ENCODE measurements around the gene CLPTM1. TPM values are rescaled to one million over a fixed set of nuclear protein-coding genes. Genes with fewer than 3 reads are reported as not detected.

Gene CLPTM1
- total and polyA plus RNA-seq, 2 experiments from 2014 or later = 41.6 to 71.5 TPM

Other genes starting within 250 kb of the CLPTM1 start
- gene BCL3, start 206.7 kb upstream of the CLPTM1 start, total RNA-seq (2014; rRNA removed; shearing (Covaris generic)) = 0.62 and 1.4 TPM in 2 replicates
- 3.3 and 4.1 TPM in 2 replicates for gene BCL3, start 206.7 kb upstream of the CLPTM1 start, polyA plus RNA-seq (2016; fragmentation: Nextera tagmentation; extraction: Ambion mirVana)
- gene CBLC, start 177.5 kb upstream of the CLPTM1 start, total RNA-seq (2014; rRNA removed; shearing (Covaris generic)) = 27.1 and 29.3 TPM in 2 replicates
- gene CBLC, start 177.5 kb upstream of the CLPTM1 start, polyA plus RNA-seq (2016; fragmentation: Nextera tagmentation; extraction: Ambion mirVana) = 13.8 and 14.5 TPM in 2 replicates
- 80.5 and 100 TPM in 2 replicates for gene BCAM, start 146.3 kb upstream of the CLPTM1 start, total RNA-seq (2014; rRNA removed; shearing (Covaris generic))
- gene BCAM, start 146.3 kb upstream of the CLPTM1 start, polyA plus RNA-seq (2016; fragmentation: Nextera tagmentation; extraction: Ambion mirVana) = 33.3 and 36.9 TPM in 2 replicates
- 230 and 235 TPM in 2 replicates for gene NECTIN2, start 109.1 kb upstream of the CLPTM1 start, total RNA-seq (2014; rRNA removed; shearing (Covaris generic))
- gene NECTIN2, start 109.1 kb upstream of the CLPTM1 start, polyA plus RNA-seq (2016; fragmentation: Nextera tagmentation; extraction: Ambion mirVana) = 109 and 113 TPM in 2 replicates
- 233 and 273 TPM in 2 replicates for gene TOMM40, start 64.1 kb upstream of the CLPTM1 start, total RNA-seq (2014; rRNA removed; shearing (Covaris generic))
- gene TOMM40, start 64.1 kb upstream of the CLPTM1 start, polyA plus RNA-seq (2016; fragmentation: Nextera tagmentation; extraction: Ambion mirVana) = 135 and 142 TPM in 2 replicates
- gene APOE, start 49.6 kb upstream of the CLPTM1 start, total RNA-seq (2014; rRNA removed; shearing (Covaris generic)) = 1,391 and 1,438 TPM in 2 replicates
- gene APOE, start 49.6 kb upstream of the CLPTM1 start, polyA plus RNA-seq (2016; fragmentation: Nextera tagmentation; extraction: Ambion mirVana) = 1,133 and 1,232 TPM in 2 replicates
- gene APOC1, start 40.8 kb upstream of the CLPTM1 start, total RNA-seq (2014; rRNA removed; shearing (Covaris generic)) = 25.4 and 26.8 TPM in 2 replicates
- 221 and 252 TPM in 2 replicates for gene APOC1, start 40.8 kb upstream of the CLPTM1 start, polyA plus RNA-seq (2016; fragmentation: Nextera tagmentation; extraction: Ambion mirVana)
- not detected in 2 replicates for gene APOC4, start 13.1 kb upstream of the CLPTM1 start, total RNA-seq (2014; rRNA removed; shearing (Covaris generic))
- gene APOC4, start 13.1 kb upstream of the CLPTM1 start, polyA plus RNA-seq (2016; fragmentation: Nextera tagmentation; extraction: Ambion mirVana) = not detected in 2 replicates
- not detected in 2 replicates for gene APOC2, start 9.3 kb upstream of the CLPTM1 start, total RNA-seq (2014; rRNA removed; shearing (Covaris generic))
- not detected in 2 replicates for gene APOC2, start 9.3 kb upstream of the CLPTM1 start, polyA plus RNA-seq (2016; fragmentation: Nextera tagmentation; extraction: Ambion mirVana)
- gene RELB, start 46.1 kb downstream of the CLPTM1 start, total RNA-seq (2014; rRNA removed; shearing (Covaris generic)) = 11.1 and 13.1 TPM in 2 replicates
- gene RELB, start 46.1 kb downstream of the CLPTM1 start, polyA plus RNA-seq (2016; fragmentation: Nextera tagmentation; extraction: Ambion mirVana) = 7.4 and 7.9 TPM in 2 replicates
- gene CLASRP, start 83.7 kb downstream of the CLPTM1 start, total RNA-seq (2014; rRNA removed; shearing (Covaris generic)) = 78.7 and 92.3 TPM in 2 replicates
- 26.5 and 27.1 TPM in 2 replicates for gene CLASRP, start 83.7 kb downstream of the CLPTM1 start, polyA plus RNA-seq (2016; fragmentation: Nextera tagmentation; extraction: Ambion mirVana)
- gene ZNF296, start 121.1 kb downstream of the CLPTM1 start, total RNA-seq (2014; rRNA removed; shearing (Covaris generic)) = 10.3 and 13.4 TPM in 2 replicates
- 16.5 and 18.6 TPM in 2 replicates for gene ZNF296, start 121.1 kb downstream of the CLPTM1 start, polyA plus RNA-seq (2016; fragmentation: Nextera tagmentation; extraction: Ambion mirVana)
- 49.6 and 52.6 TPM in 2 replicates for gene GEMIN7, start 123.9 kb downstream of the CLPTM1 start, total RNA-seq (2014; rRNA removed; shearing (Covaris generic))
- gene GEMIN7, start 123.9 kb downstream of the CLPTM1 start, polyA plus RNA-seq (2016; fragmentation: Nextera tagmentation; extraction: Ambion mirVana) = 90.5 and 91.6 TPM in 2 replicates
- 33.3 and 47.2 TPM in 2 replicates for gene PPP1R37, start 137.8 kb downstream of the CLPTM1 start, total RNA-seq (2014; rRNA removed; shearing (Covaris generic))
- gene PPP1R37, start 137.8 kb downstream of the CLPTM1 start, polyA plus RNA-seq (2016; fragmentation: Nextera tagmentation; extraction: Ambion mirVana) = 6.9 and 7.8 TPM in 2 replicates
- 1.3 and 2.2 TPM in 2 replicates for gene NKPD1, start 205.6 kb downstream of the CLPTM1 start, total RNA-seq (2014; rRNA removed; shearing (Covaris generic))
- 0.09 and 0.24 TPM in 2 replicates for gene NKPD1, start 205.6 kb downstream of the CLPTM1 start, polyA plus RNA-seq (2016; fragmentation: Nextera tagmentation; extraction: Ambion mirVana)
- 23.3 and 29.4 TPM in 2 replicates for gene TRAPPC6A, start 222.9 kb downstream of the CLPTM1 start, total RNA-seq (2014; rRNA removed; shearing (Covaris generic))
- 74.7 and 81.9 TPM in 2 replicates for gene TRAPPC6A, start 222.9 kb downstream of the CLPTM1 start, polyA plus RNA-seq (2016; fragmentation: Nextera tagmentation; extraction: Ambion mirVana)
- gene BLOC1S3, start 223.4 kb downstream of the CLPTM1 start, total RNA-seq (2014; rRNA removed; shearing (Covaris generic)) = 15.9 and 16.0 TPM in 2 replicates
- gene BLOC1S3, start 223.4 kb downstream of the CLPTM1 start, polyA plus RNA-seq (2016; fragmentation: Nextera tagmentation; extraction: Ambion mirVana) = 2.5 and 5.0 TPM in 2 replicates

Measured in GM23338 (cell line).